ENCODE measurements around the gene SMARCA2. TPM values are rescaled to one million over a fixed set of nuclear protein-coding genes. Genes with fewer than 3 reads are reported as not detected.

Gene SMARCA2
- total and polyA plus RNA-seq, 4 donors, result 18.8 to 67.0 (median 41.1) TPM

DNA sequence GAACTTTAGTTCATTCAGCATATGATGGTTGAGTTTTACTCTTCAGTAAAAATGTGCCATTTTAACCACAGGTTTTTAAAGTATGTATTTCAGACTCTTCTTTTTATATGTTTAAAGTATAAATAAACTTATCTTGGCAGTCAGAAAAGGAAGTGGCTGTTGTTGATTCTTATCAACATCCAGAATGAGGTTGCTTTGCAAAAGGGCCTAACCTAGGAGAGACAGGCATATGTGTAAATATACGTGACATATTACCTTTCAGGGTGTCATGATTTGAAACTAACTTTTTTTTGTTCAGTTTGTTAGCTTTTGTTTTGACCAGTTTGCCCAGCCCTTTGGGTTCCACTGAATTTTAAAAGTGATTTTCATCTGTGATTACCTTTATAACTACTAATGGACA is 7.4 kb downstream of the SMARCA2 start:
- 80% methylated on average over 1 of the region's 1 CpG for WGBS
- DNase-seq (ENCODE audit: low spot score), result no peak
- peaks cover 6 to 69% (median 26%) of the 10 kb centered on the region in 4 donors for H3K4me1 ChIP-seq (ENCODE audit: control insufficient read depth in 4 of 4, insufficient read depth in 4 of 4, low read length in 3 of 4)
- no peaks in the 10 kb centered on the region for H3K27me3 ChIP-seq (ENCODE audit: control insufficient read depth in 4 of 4, insufficient read depth in 4 of 4, low read length in 3 of 4)
- H3K36me3 ChIP-seq (ENCODE audit: control insufficient read depth in 4 of 4, insufficient read depth in 3 of 4, low read depth in 1 of 4, low read length in 3 of 4), result no peaks in the 10 kb centered on the region
- no peak overlapping the region for H3K9ac ChIP-seq (ENCODE audit: low read depth in 1 of 2, low read length in 2 of 2)
- TF ChIP-seq, protein P1, sequence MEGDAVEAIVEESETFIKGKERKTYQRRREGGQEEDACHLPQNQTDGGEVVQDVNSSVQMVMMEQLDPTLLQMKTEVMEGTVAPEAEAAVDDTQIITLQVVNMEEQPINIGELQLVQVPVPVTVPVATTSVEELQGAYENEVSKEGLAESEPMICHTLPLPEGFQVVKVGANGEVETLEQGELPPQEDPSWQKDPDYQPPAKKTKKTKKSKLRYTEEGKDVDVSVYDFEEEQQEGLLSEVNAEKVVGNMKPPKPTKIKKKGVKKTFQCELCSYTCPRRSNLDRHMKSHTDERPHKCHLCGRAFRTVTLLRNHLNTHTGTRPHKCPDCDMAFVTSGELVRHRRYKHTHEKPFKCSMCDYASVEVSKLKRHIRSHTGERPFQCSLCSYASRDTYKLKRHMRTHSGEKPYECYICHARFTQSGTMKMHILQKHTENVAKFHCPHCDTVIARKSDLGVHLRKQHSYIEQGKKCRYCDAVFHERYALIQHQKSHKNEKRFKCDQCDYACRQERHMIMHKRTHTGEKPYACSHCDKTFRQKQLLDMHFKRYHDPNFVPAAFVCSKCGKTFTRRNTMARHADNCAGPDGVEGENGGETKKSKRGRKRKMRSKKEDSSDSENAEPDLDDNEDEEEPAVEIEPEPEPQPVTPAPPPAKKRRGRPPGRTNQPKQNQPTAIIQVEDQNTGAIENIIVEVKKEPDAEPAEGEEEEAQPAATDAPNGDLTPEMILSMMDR (IDR thresholded peaks at IDR 0.05; ENCODE audit: low read depth, low read length, missing input control), result no peak
- TF ChIP-seq SP1 (IDR thresholded peaks at IDR 0.05) (no peak), NR2F2 (IDR thresholded peaks at IDR 0.05) (no peak), GABPA (IDR thresholded peaks at IDR 0.05 in 1 of 2, conservative IDR thresholded peaks at IDR 0.05 in 1 of 2) (no peak), TAF1 (conservative IDR thresholded peaks at IDR 0.05) (no peak), FOXA2 (IDR thresholded peaks at IDR 0.05) (no peak), YY1 (IDR thresholded peaks at IDR 0.05) (no peak), JUND (IDR thresholded peaks at IDR 0.05) (no peak), RAD21 (IDR thresholded peaks at IDR 0.05) (no peak), EGR1 (IDR thresholded peaks at IDR 0.05; ENCODE audit: low read depth in 2 of 2) (no peak), HNF4G (IDR thresholded peaks at IDR 0.05) (no peak), RXRA (IDR thresholded peaks at IDR 0.05) (no peak), FOXA1 (IDR thresholded peaks at IDR 0.05) (no peak), HNF4A (conservative IDR thresholded peaks at IDR 0.05) (no peak)
- TF ChIP-seq, protein P2, sequence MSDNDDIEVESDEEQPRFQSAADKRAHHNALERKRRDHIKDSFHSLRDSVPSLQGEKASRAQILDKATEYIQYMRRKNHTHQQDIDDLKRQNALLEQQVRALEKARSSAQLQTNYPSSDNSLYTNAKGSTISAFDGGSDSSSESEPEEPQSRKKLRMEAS (IDR thresholded peaks at IDR 0.05), result no peak
- TF ChIP-seq, protein P3, sequence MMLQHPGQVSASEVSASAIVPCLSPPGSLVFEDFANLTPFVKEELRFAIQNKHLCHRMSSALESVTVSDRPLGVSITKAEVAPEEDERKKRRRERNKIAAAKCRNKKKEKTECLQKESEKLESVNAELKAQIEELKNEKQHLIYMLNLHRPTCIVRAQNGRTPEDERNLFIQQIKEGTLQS (IDR thresholded peaks at IDR 0.05), result no peak
- TF ChIP-seq, protein P4, sequence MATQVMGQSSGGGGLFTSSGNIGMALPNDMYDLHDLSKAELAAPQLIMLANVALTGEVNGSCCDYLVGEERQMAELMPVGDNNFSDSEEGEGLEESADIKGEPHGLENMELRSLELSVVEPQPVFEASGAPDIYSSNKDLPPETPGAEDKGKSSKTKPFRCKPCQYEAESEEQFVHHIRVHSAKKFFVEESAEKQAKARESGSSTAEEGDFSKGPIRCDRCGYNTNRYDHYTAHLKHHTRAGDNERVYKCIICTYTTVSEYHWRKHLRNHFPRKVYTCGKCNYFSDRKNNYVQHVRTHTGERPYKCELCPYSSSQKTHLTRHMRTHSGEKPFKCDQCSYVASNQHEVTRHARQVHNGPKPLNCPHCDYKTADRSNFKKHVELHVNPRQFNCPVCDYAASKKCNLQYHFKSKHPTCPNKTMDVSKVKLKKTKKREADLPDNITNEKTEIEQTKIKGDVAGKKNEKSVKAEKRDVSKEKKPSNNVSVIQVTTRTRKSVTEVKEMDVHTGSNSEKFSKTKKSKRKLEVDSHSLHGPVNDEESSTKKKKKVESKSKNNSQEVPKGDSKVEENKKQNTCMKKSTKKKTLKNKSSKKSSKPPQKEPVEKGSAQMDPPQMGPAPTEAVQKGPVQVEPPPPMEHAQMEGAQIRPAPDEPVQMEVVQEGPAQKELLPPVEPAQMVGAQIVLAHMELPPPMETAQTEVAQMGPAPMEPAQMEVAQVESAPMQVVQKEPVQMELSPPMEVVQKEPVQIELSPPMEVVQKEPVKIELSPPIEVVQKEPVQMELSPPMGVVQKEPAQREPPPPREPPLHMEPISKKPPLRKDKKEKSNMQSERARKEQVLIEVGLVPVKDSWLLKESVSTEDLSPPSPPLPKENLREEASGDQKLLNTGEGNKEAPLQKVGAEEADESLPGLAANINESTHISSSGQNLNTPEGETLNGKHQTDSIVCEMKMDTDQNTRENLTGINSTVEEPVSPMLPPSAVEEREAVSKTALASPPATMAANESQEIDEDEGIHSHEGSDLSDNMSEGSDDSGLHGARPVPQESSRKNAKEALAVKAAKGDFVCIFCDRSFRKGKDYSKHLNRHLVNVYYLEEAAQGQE (IDR thresholded peaks at IDR 0.05), result no peak
- TF ChIP-seq, protein P5, sequence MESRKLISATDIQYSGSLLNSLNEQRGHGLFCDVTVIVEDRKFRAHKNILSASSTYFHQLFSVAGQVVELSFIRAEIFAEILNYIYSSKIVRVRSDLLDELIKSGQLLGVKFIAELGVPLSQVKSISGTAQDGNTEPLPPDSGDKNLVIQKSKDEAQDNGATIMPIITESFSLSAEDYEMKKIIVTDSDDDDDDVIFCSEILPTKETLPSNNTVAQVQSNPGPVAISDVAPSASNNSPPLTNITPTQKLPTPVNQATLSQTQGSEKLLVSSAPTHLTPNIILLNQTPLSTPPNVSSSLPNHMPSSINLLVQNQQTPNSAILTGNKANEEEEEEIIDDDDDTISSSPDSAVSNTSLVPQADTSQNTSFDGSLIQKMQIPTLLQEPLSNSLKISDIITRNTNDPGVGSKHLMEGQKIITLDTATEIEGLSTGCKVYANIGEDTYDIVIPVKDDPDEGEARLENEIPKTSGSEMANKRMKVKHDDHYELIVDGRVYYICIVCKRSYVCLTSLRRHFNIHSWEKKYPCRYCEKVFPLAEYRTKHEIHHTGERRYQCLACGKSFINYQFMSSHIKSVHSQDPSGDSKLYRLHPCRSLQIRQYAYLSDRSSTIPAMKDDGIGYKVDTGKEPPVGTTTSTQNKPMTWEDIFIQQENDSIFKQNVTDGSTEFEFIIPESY (IDR thresholded peaks at IDR 0.05), result no peak
- no peaks in the 10 kb centered on the region for H3K9me3 ChIP-seq (ENCODE audit: control insufficient read depth in 4 of 4, low read length in 3 of 4)
- no peak overlapping the region for H3K4me3 ChIP-seq (ENCODE audit: low read depth in 1 of 3, low read length in 3 of 3)
- H3K27ac ChIP-seq (ENCODE audit: low read depth in 1 of 2, low read length in 2 of 2), result peak overlapping the region in 1 of 2 donors; percentile 19

All from liver (tissue), 9 donors.